Stimulated activated CD4-positive, alpha-beta T cell treated with anti-CD3 and anti-CD28 coated beads, Interleukin-4, amount 100 ng/mL, for 48 hours (primary cell): ENCODE results near the gene SEC24A.
"Not testable (repeated sequence)": the region's sequence is repeated elsewhere in the genome, so short reads cannot be mapped to it uniquely, and the experiment has no call there.

Experiments used
- DNase-seq, 2 donors: peaks; one replicate each; pipeline ENCODE4 v3.0.0-alpha.2; 2020; ENCODE audit warnings: low read depth in 2 of 2

The SEC24A gene

GRCh38 chr5:134648425-134649162, at the start of gene SEC24A:
Gene SEC24A (plus strand): TSS chr5:134648785. CDS start chr5:134649077, 292 bp downstream.
- peak; percentile 84 to 88 for DNase-seq

GRCh38 chr5:134599820-134600219, 48.8 kb upstream of the SEC24A start:
- not testable (repeated sequence) for DNase-seq

GRCh38 chr5:134600600-134600999, 48.0 kb upstream of the SEC24A start:
- DNase-seq = no peak

GRCh38 chr5:134603059-134603458, 45.5 kb upstream of the SEC24A start:
- DNase-seq = no peak

- DNase-seq = no peak
Observed at GRCh38 chr5:134604908-134605307, 43.7 kb upstream of the SEC24A start.

GRCh38 chr5:134606726-134607125, 41.9 kb upstream of the SEC24A start:
- no peak for DNase-seq

- DNase-seq = no peak
Observed at GRCh38 chr5:134608555-134608954, 40.0 kb upstream of the SEC24A start.

GRCh38 chr5:134609232-134609851, 39.2 kb upstream of the SEC24A start:
- no peak for DNase-seq

GRCh38 chr5:134610725-134611124, 37.9 kb upstream of the SEC24A start:
- DNase-seq = no peak

GRCh38 chr5:134611515-134611914, 37.1 kb upstream of the SEC24A start:
- no peak for DNase-seq

- no peak for DNase-seq
Observed at GRCh38 chr5:134614450-134615085, 34.0 kb upstream of the SEC24A start.

GRCh38 chr5:134620634-134621033, 28.0 kb upstream of the SEC24A start:
- no peak for DNase-seq

- no peak for DNase-seq
Observed at GRCh38 chr5:134625559-134625958, 23.0 kb upstream of the SEC24A start.

- DNase-seq = no peak
Observed at GRCh38 chr5:134626369-134627014, 22.1 kb upstream of the SEC24A start.

- no peak for DNase-seq
Observed at GRCh38 chr5:134634227-134634626, 14.4 kb upstream of the SEC24A start.

GRCh38 chr5:134635366-134635765, 13.2 kb upstream of the SEC24A start:
- DNase-seq = not testable (repeated sequence)

GRCh38 chr5:134637116-134637721, 11.4 kb upstream of the SEC24A start:
- DNase-seq = no peak

GRCh38 chr5:134638760-134639201, 9.8 kb upstream of the SEC24A start:
- DNase-seq = no peak

GRCh38 chr5:134642931-134643530, 5.6 kb upstream of the SEC24A start:
- DNase-seq = no peak

- DNase-seq = no peak
Observed at GRCh38 chr5:134647750-134648424, 698 bp upstream of the SEC24A start.
